IMR-90 (cell line): Measurements from ENCODE around the gene F3. TPM values are rescaled to one million over a fixed set of nuclear protein-coding genes. Genes with fewer than 3 reads are reported as not detected.

Source experiments
- ATAC-seq: fragments of 200-7000 bp; cut with Tn5 transposase; 2 replicates; pipeline ENCODE4 v1.9.1; 2020; ENCODE audit warnings: low read depth, mild to moderate bottlenecking, moderate library complexity
- BruUV-seq: library from RNA; stranded (reverse); fragments of 400-500 nt; replicated peaks from 2 replicates; lab custom pipeline; 2021; lab: Mats Ljungman, UMichigan
- CTCF ChIA-PET: fragments of 300-600 bp; formaldehyde crosslinking; extraction: SDS; loops from one replicate; lab custom pipeline; 2021; ENCODE audit warnings: antibody characterized with exemption; lab: Yijun Ruan, JAX
- POLR2A ChIA-PET: fragments of 300-600 bp; sonication (Branson Sonifier 250); formaldehyde crosslinking; loops from one replicate; lab custom pipeline; 2022; ENCODE audit warnings: antibody characterized with exemption; ENCODE audit not compliant: unreplicated experiment; lab: Charles Lee
- DNase-seq: peaks from one replicate; pipeline ENCODE4 v3.0.0; 2013
- H2AFZ ChIP-seq: replicated peaks from 2 replicates; pipeline ENCODE3; 2013; ENCODE audit warnings: low read length, mild to moderate bottlenecking; ENCODE audit not compliant: poor library complexity
- H2AK5ac ChIP-seq: 2 replicates; pipeline ENCODE4 v1.6.1; 2013; ENCODE audit warnings: low read depth, low read length, inconsistent platforms
- H2AK9ac ChIP-seq: replicated peaks from 2 replicates; pipeline ENCODE3; 2013; ENCODE audit warnings: mild to moderate bottlenecking, low read depth, low read length, moderate library complexity; ENCODE audit not compliant: poor library complexity
- H2BK120ac ChIP-seq: 2 replicates; pipeline ENCODE4 v1.6.1; 2013; ENCODE audit warnings: low read depth, low read length, inconsistent platforms
- H2BK15ac ChIP-seq: 3 replicates; pipeline ENCODE4 v1.6.1; 2013; ENCODE audit warnings: low read depth, low read length, inconsistent platforms
- H2BK20ac ChIP-seq: 2 replicates; pipeline ENCODE4 v1.6.1; 2013; ENCODE audit warnings: low read depth, mild to moderate bottlenecking, inconsistent platforms, low read length, moderate library complexity
- H2BK5ac ChIP-seq: 2 replicates; pipeline ENCODE4 v1.6.1; 2013; ENCODE audit warnings: mild to moderate bottlenecking, low read depth, low read length, inconsistent platforms; ENCODE audit not compliant: poor library complexity, severe bottlenecking
- H3K14ac ChIP-seq: replicated peaks from 2 replicates; pipeline ENCODE4 v1.6.1; 2013; ENCODE audit warnings: low read depth, low read length, inconsistent platforms
- H3K18ac ChIP-seq: 2 replicates; pipeline ENCODE4 v1.6.1; 2013; ENCODE audit warnings: low read depth, low read length, control low read depth
- H3K23ac ChIP-seq: 2 replicates; pipeline ENCODE4 v1.6.1; 2013; ENCODE audit warnings: low read depth, low read length, inconsistent platforms
- H3K27ac ChIP-seq: 2 replicates; pipeline ENCODE4 v1.5.1; 2013; ENCODE audit warnings: mild to moderate bottlenecking, control low read depth, low read length; ENCODE audit not compliant: insufficient read depth
- H3K27me3 ChIP-seq: 2 replicates; pipeline ENCODE4 v1.6.1; 2013; ENCODE audit warnings: low read length; ENCODE audit not compliant: control insufficient read depth, insufficient read depth
- H3K36me3 ChIP-seq: 2 replicates; pipeline ENCODE4 v1.6.1; 2013; ENCODE audit warnings: low read length, mixed read lengths; ENCODE audit not compliant: control insufficient read depth, insufficient read depth
- H3K4ac ChIP-seq: 2 replicates; pipeline ENCODE4 v1.6.1; 2013; ENCODE audit warnings: low read depth, low read length, inconsistent platforms
- H3K4me1 ChIP-seq: 2 replicates; pipeline ENCODE4 v1.6.1; 2013; ENCODE audit warnings: low read length, mixed read lengths; ENCODE audit not compliant: control insufficient read depth, insufficient read depth
- H3K4me2 ChIP-seq: 2 replicates; pipeline ENCODE4 v1.6.1; 2013; ENCODE audit warnings: low read depth, mild to moderate bottlenecking, control low read depth, low read length, moderate library complexity
- H3K4me3 ChIP-seq: 2 replicates; pipeline ENCODE4 v1.5.1; 2013; ENCODE audit warnings: low read depth, mild to moderate bottlenecking, control low read depth, low read length, moderate library complexity; ENCODE audit not compliant: insufficient read depth
- H3K56ac ChIP-seq: 2 replicates; pipeline ENCODE4 v1.6.1; 2013; ENCODE audit warnings: low read length, inconsistent platforms; ENCODE audit not compliant: insufficient read depth; ENCODE audit errors: extremely low read depth
- H3K79me1 ChIP-seq, 2 experiments: 2 replicates each; pipeline ENCODE4 v1.6.1; 2013; ENCODE audit warnings: low read length in 2 of 2, inconsistent platforms in 1 of 2, low read depth in 1 of 2
- H3K9ac ChIP-seq: 2 replicates; pipeline ENCODE4 v1.6.1; 2013; ENCODE audit warnings: low read depth, low read length, control low read depth
- H3K9me1 ChIP-seq: 2 replicates; pipeline ENCODE4 v1.6.1; 2013; ENCODE audit warnings: low read length, inconsistent platforms; ENCODE audit not compliant: insufficient read depth
- H3K9me3 ChIP-seq: 2 replicates; pipeline ENCODE4 v1.6.1; 2013; ENCODE audit warnings: low read length; ENCODE audit not compliant: control insufficient read depth, insufficient read depth
- H4K20me1 ChIP-seq: 2 replicates; pipeline ENCODE4 v1.6.1; 2013; ENCODE audit warnings: low read length, inconsistent platforms; ENCODE audit not compliant: insufficient read depth
- H4K5ac ChIP-seq: 2 replicates; pipeline ENCODE4 v1.6.1; 2013; ENCODE audit warnings: mild to moderate bottlenecking, low read depth, low read length, control low read depth
- H4K8ac ChIP-seq, 2 experiments: 2 replicates each; pipeline ENCODE4 v1.6.1; 2013; ENCODE audit warnings: low read depth in 2 of 2, low read length in 2 of 2, control low read depth in 1 of 2, inconsistent platforms in 1 of 2
- H4K91ac ChIP-seq: 2 replicates; pipeline ENCODE4 v1.6.1; 2013; ENCODE audit warnings: low read depth, low read length, inconsistent platforms; ENCODE audit not compliant: insufficient read depth
- BHLHE40 ChIP-seq: fragments of 150-350 bp; IDR thresholded peaks from 2 replicates; pipeline ENCODE4 v1.6.1; 2016; ENCODE audit warnings: mild to moderate bottlenecking, low read depth, low read length
- MAFK ChIP-seq: IDR thresholded peaks from 2 replicates; pipeline ENCODE4 v1.6.1; 2012; ENCODE audit warnings: low read depth, low read length, improper control_type of control experiment
- POLR2A ChIP-seq: IDR thresholded peaks from 2 replicates; pipeline ENCODE4 v1.6.1; 2012; ENCODE audit warnings: mild to moderate bottlenecking, low read depth, low read length
- WGBS, 2 experiments: methylation state at CpG; one replicate each; pipeline versions ENCODE4 v1.1.5 to v1.1.7; 2013; ENCODE audit warnings: missing lambda C conversion rate in 2 of 2; ENCODE audit not compliant: insufficient read length in 1 of 2; ENCODE audit errors: extremely low coverage in 2 of 2; 5-methylcytosine and 5-hydroxymethylcytosine counted together
- dilution Hi-C: fragments of 300-500 bp; cut with HindIII; formaldehyde crosslinking; loops from one replicate; pipeline ENCODE4 v1.14.3; 2018; ENCODE audit warnings: low sequenced_read_pairs; ENCODE audit not compliant: unreplicated experiment
- in situ Hi-C: fragments of 300-500 bp; cut with MboI; formaldehyde crosslinking; loops from 3 replicates; pipeline ENCODE4 v1.14.3; 2019; ENCODE audit warnings: low sequenced_read_pairs, inconsistent platforms, mixed read lengths
- intact Hi-C: fragments of 100-400 bp; cut with micrococcal nuclease; formaldehyde crosslinking; loops from 2 replicates; pipeline ENCODE4 v1.10.0; 2022
- polyA plus RNA-seq, 3 experiments: library from polyadenylated mRNA; depleted of rRNA; stranded (reverse); fragments of >200 nt; gene quantifications; 2 replicates each; pipeline ENCODE4 v1.2.3, GENCODE V29; 2012; ENCODE audit warnings: low replicate concordance in 1 of 3
- total RNA-seq: library from RNA; depleted of rRNA; stranded (reverse); fragments of >200 nt; gene quantifications from 2 replicates; pipeline ENCODE4 v1.2.3, GENCODE V29; 2012

F3 gene
- total and polyA plus RNA-seq, 2 of the 4 experiments (the other 2 are of a cell fraction) = 75.6 to 126 TPM

GRCh38 chr1:94530373-94530878 lies 11.1 kb downstream of the F3 start:
- no peaks in the 10 kb centered on the region for H3K27me3 ChIP-seq
- H3K9me1 ChIP-seq = peaks cover 7% of the 10 kb centered on the region
- H4K91ac ChIP-seq = no peak overlapping the region
- H3K4me1 ChIP-seq = peaks cover 1% of the 10 kb centered on the region; the same call in 1 of the 2 replicates
- no peak overlapping the region for H2AK5ac ChIP-seq
- POLR2A ChIA-PET = interaction anchor here (0.6 to 4.9 kb wide), 5 partner anchors 11 to 272 kb away, joined by 3 to 24 read pairs (median 4); partner anchors contain the start of gene F3
- peaks cover 50% of the 10 kb centered on the region for H3K36me3 ChIP-seq
- ATAC-seq (no peak), DNase-seq (no peak)
- 0 out of 2 replicates have a peak overlapping the region, but pooled peaks have one; percentile 43 for H3K23ac ChIP-seq
- no CpG with 5 or more reads among the region's 4 CpGs for WGBS, 2 experiments
- H2BK20ac ChIP-seq = no peak overlapping the region
- no peak overlapping the region for H3K4me3 ChIP-seq
- H3K9me3 ChIP-seq = no peaks in the 10 kb centered on the region
- no peak overlapping the region for H3K9ac ChIP-seq
- no peak overlapping the region for H3K56ac ChIP-seq
- H3K14ac ChIP-seq = no peak overlapping the region
- no peak overlapping the region for H2BK120ac ChIP-seq
- H3K4ac ChIP-seq = no peak overlapping the region
- CTCF ChIA-PET = interaction anchor here (0.6 kb wide), 1 partner anchor 68 kb away, joined by 4 read pairs; no protein-coding TSS in a partner anchor
- H2AK9ac ChIP-seq = no peak overlapping the region
- H4K5ac ChIP-seq = no peak overlapping the region
- H4K8ac ChIP-seq = no peak overlapping the region
- no peak overlapping the region for H2BK15ac ChIP-seq
- in situ Hi-C loops (no loop called here), dilution Hi-C loops (loop anchor here (25.0 kb wide), 1 partner anchor 257 kb away; no protein-coding TSS in a partner anchor), intact Hi-C loops (no loop called here)
- TF ChIP-seq BHLHE40 (no peak), MAFK (no peak), POLR2A (peak; percentile 77)
- H3K18ac ChIP-seq = no peak overlapping the region
- peaks cover 62% of the 10 kb centered on the region for H4K20me1 ChIP-seq
- H3K4me2 ChIP-seq = no peak overlapping the region
- no peak overlapping the region for H3K27ac ChIP-seq
- peaks cover 10 to 31% of the 10 kb centered on the region in 2 experiments; a peak in 3 of 4 replicates for H3K79me1 ChIP-seq
- no peak overlapping the region for H2BK5ac ChIP-seq
- no peak overlapping the region for H2AFZ ChIP-seq
- no TSS peak for BruUV-seq
